Fibroblast of lung (primary cell): ENCODE results near the gene ARID3A.

ENCODE experiments used
- CTCF ChIP-seq, 2 donors: IDR thresholded peaks in 1 of 2; conservative IDR thresholded peaks in 1 of 2; 1 replicate in 1 of 2; 2 replicates in 1 of 2; pipeline ENCODE4 v1.5.1; 2011 to 2012; ENCODE audit warnings: low read length in 2 of 2, control low read depth in 1 of 2, inconsistent platforms in 1 of 2, low read depth in 1 of 2, mild to moderate bottlenecking in 1 of 2
- EZH2 ChIP-seq: IDR thresholded peaks from 2 replicates; pipeline ENCODE4 v1.5.1; 2012; ENCODE audit warnings: low read length, control low read depth, mild to moderate bottlenecking; ENCODE audit errors: missing control alignments

- TF ChIP-seq CTCF (conservative IDR thresholded peaks at IDR 0.05 in 1 of 2, IDR thresholded peaks at IDR 0.05 in 1 of 2; ENCODE audit: low read depth in 1 of 2, low read length in 2 of 2) = no peak
- TF ChIP-seq EZH2 = no peak
These were observed 10.3 kb downstream of the ARID3A start for GRCh38 chr19:936175-936546.
